GM12873 (cell line): ENCODE measurements around the gene AIFM2.

Source experiments
- CTCF ChIP-seq: IDR thresholded peaks from 2 replicates; pipeline ENCODE4 v1.5.1; 2012; ENCODE audit warnings: low read depth, mild to moderate bottlenecking, moderate library complexity, low read length, control low read depth; ENCODE audit not compliant: insufficient read depth; ENCODE audit errors: missing control alignments

Gene AIFM2

GRCh38 chr10:70096016-70096704 lies 36.5 kb downstream of the AIFM2 start:
- TF ChIP-seq CTCF, result no peak

GRCh38 chr10:70094250-70094649 lies 38.4 kb downstream of the AIFM2 start:
- no peak for TF ChIP-seq CTCF

DNA sequence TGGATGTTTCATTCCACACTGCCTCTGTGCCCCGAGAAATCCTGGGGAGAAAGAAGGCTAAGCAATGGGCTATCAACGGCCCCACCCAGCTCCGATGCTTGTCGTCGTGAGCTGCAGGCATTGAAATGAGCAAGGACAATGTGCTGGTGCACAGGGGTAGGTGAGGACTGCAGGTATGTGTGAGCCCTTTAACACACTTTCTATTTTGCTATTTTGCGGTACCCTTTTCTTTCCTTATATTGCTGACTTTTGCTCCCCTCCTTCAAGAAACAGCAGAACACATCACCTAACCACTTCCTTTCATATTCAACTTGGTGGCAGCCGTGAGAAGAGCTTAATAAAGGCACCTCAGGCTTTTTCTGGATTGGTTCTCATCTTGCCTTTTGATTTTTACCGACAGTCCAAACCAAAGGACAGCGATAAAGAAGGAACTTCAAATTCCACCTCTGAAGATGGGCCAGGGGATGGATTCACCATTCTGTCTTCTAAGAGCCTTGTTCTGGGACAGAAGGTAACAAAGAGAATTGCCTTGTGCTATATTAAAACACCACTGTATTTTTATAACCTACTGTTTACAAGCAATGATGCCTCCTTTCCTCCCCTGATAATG lies 39.2 kb downstream of the AIFM2 start:
- TF ChIP-seq CTCF, result no peak

- TF ChIP-seq CTCF, result no peak
Measured at GRCh38 chr10:70092389-70092718, 40.3 kb downstream of the AIFM2 start.

DNA sequence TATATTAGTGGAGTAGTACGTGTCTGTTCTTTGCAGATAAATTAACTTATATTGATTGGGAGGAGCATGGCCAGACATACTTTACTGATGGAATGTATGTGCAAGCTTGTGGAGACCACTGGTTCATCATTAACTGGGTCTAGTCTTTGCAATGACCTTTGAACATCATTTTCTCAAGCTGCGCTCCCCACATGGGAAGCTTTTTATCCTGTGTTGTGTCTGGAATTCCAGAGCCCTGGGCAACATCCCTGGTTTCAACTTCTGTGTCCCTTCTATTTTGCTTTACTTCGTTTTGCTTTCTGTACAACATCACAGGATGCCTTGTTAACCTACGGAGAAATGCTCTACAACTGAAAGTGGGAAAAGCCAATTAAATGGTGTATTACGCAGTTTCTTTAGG lies 41.7 kb downstream of the AIFM2 start:
- no peak for TF ChIP-seq CTCF

DNA sequence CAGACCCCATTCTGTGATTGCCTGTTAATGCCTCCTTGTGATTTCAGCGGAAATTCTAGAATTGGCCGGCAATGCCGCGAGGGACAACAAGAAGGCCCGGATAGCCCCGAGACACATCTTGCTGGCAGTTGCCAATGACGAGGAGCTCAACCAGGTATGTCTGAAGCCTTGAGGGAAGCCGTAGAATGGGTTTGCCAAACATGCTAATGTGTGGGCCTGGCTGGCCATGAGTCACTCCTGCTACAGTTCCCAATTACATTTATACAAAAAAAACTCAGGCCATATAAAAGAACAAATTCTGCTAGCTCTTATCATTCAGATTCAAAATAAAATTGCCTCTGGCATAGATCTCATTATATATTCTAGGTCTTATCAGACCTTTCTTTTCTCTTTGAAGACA lies 42.6 kb downstream of the AIFM2 start:
- TF ChIP-seq CTCF, result no peak

DNA sequence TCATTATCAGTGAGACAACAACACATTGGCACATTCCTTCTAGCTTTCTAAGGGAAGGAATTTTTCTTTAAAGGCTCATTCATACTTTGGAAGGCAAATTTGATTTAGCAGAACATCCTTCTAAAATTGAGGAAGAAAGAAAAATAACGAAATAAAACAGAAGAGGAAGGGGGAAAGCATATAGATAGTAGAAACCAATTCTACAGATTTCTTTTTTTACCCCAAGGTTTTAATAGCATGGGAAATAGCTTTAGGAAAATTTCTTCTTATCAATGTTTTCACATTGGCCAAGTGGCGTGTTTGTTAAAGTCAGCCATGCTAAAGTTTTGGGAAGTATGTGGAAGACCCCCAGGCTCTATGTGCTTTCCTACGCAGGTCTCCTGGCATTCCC lies 44.3 kb downstream of the AIFM2 start:
- TF ChIP-seq CTCF, result no peak
